IPS DF 6.9 (cell line): ENCODE data around the gene GNL1.

Experiments used
- DNase-seq: peaks from one replicate; pipeline ENCODE4 v3.0.0-alpha.2; 2013; ENCODE audit warnings: low read depth, low spot score
- H3K27ac ChIP-seq: one replicate; pipeline ENCODE4 v1.5.1; 2013; ENCODE audit warnings: low read length, control low read depth
- H3K27me3 ChIP-seq: 2 replicates; pipeline ENCODE4 v1.6.1; 2013; ENCODE audit warnings: mild to moderate bottlenecking, low read length; ENCODE audit not compliant: control insufficient read depth, insufficient read depth
- H3K36me3 ChIP-seq: 2 replicates; pipeline ENCODE4 v1.6.1; 2013; ENCODE audit warnings: low read length; ENCODE audit not compliant: control insufficient read depth, insufficient read depth
- H3K4me1 ChIP-seq: 2 replicates; pipeline ENCODE4 v1.6.1; 2013; ENCODE audit warnings: low read length; ENCODE audit not compliant: control insufficient read depth, insufficient read depth
- H3K4me3 ChIP-seq: 2 replicates; pipeline ENCODE4 v1.5.1; 2013; ENCODE audit warnings: mild to moderate bottlenecking, low read length
- H3K9me3 ChIP-seq: 2 replicates; pipeline ENCODE4 v1.6.1; 2013; ENCODE audit warnings: low read length, inconsistent platforms; ENCODE audit not compliant: control insufficient read depth, insufficient read depth
- WGBS: extraction: QIAGEN DNeasy Blood & Tissue Kit; methylation state at CpG from one replicate; pipeline ENCODE4 v1.1.7; 2013; ENCODE audit warnings: mixed read lengths, missing lambda C conversion rate; ENCODE audit not compliant: insufficient read length, insufficient coverage; 5-methylcytosine and 5-hydroxymethylcytosine counted together

The GNL1 gene

GRCh38 chr6:30554404-30554803, 1.9 kb downstream of the GNL1 start:
- H3K27me3 ChIP-seq = no peaks in the 10 kb centered on the region
- no peaks in the 10 kb centered on the region for H3K9me3 ChIP-seq
- H3K4me1 ChIP-seq = no peaks in the 10 kb centered on the region
- no CpG with 5 or more reads among the region's 4 CpGs for WGBS
- H3K27ac ChIP-seq = no peak overlapping the region
- H3K4me3 ChIP-seq = no peak overlapping the region
- H3K36me3 ChIP-seq = peaks cover 16% of the 10 kb centered on the region; the same call in 1 of the 2 replicates
- DNase-seq = no peak

- no peaks in the 10 kb centered on the region for H3K4me1 ChIP-seq
- peaks cover 27% of the 10 kb centered on the region for H3K36me3 ChIP-seq
- H3K4me3 ChIP-seq = no peak overlapping the region
- no peaks in the 10 kb centered on the region for H3K9me3 ChIP-seq
- no CpG with 5 or more reads among the region's 2 CpGs for WGBS
- H3K27ac ChIP-seq = no peak overlapping the region
- no peak for DNase-seq
- no peaks in the 10 kb centered on the region for H3K27me3 ChIP-seq
Measured at GRCh38 chr6:30548375-30548774, 7.9 kb downstream of the GNL1 start.

- Histone ChIP-seq H3K4me3 (no peak overlapping the region), H3K36me3 (peaks cover 18% of the 10 kb centered on the region), H3K4me1 (no peaks in the 10 kb centered on the region), H3K27me3 (no peaks in the 10 kb centered on the region), H3K27ac (no peak overlapping the region), H3K9me3 (no peaks in the 10 kb centered on the region)
- no peak for DNase-seq
- WGBS = no CpG with 5 or more reads among the region's 6 CpGs
Measured at GRCh38 chr6:30547454-30547853, 8.8 kb downstream of the GNL1 start.

GRCh38 chr6:30544666-30545272, 11.5 kb downstream of the GNL1 start:
- H3K27ac ChIP-seq = no peak overlapping the region
- peaks cover 14% of the 10 kb centered on the region for H3K36me3 ChIP-seq
- no peak for DNase-seq
- H3K9me3 ChIP-seq = no peaks in the 10 kb centered on the region
- no peak overlapping the region for H3K4me3 ChIP-seq
- H3K27me3 ChIP-seq = no peaks in the 10 kb centered on the region
- H3K4me1 ChIP-seq = no peaks in the 10 kb centered on the region
- WGBS = 100% methylated on average over 1 of the region's 6 CpGs

- no CpG with 5 or more reads among the region's 3 CpGs for WGBS
- no peak for DNase-seq
- Histone ChIP-seq H3K4me1 (no peaks in the 10 kb centered on the region), H3K9me3 (no peaks in the 10 kb centered on the region), H3K27ac (no peak overlapping the region), H3K36me3 (peaks cover 11% of the 10 kb centered on the region), H3K27me3 (no peaks in the 10 kb centered on the region), H3K4me3 (no peak overlapping the region)
Measured at GRCh38 chr6:30543821-30544220, 12.5 kb downstream of the GNL1 start.

GRCh38 chr6:30542915-30543314, 13.4 kb downstream of the GNL1 start:
- H3K9me3 ChIP-seq = no peaks in the 10 kb centered on the region
- H3K4me3 ChIP-seq = no peak overlapping the region
- H3K27ac ChIP-seq = no peak overlapping the region
- peaks cover 8% of the 10 kb centered on the region for H3K36me3 ChIP-seq
- no peaks in the 10 kb centered on the region for H3K4me1 ChIP-seq
- H3K27me3 ChIP-seq = no peaks in the 10 kb centered on the region
- DNase-seq = no peak
- no CpG with 5 or more reads among the region's 1 CpG for WGBS

- 100% methylated on average over 1 of the region's 4 CpGs for WGBS
- Histone ChIP-seq H3K27me3 (no peaks in the 10 kb centered on the region), H3K4me1 (no peaks in the 10 kb centered on the region), H3K36me3 (peaks cover 8% of the 10 kb centered on the region), H3K27ac (no peak overlapping the region), H3K9me3 (no peaks in the 10 kb centered on the region), H3K4me3 (no peak overlapping the region)
- no peak for DNase-seq
Measured at GRCh38 chr6:30542404-30542725, 13.9 kb downstream of the GNL1 start.

GRCh38 chr6:30541515-30542403, 14.5 kb downstream of the GNL1 start:
- no CpG with 5 or more reads among the region's 23 CpGs for WGBS
- Histone ChIP-seq H3K27me3 (no peaks in the 10 kb centered on the region), H3K27ac (no peak overlapping the region), H3K36me3 (peaks cover 3% of the 10 kb centered on the region), H3K4me3 (peak overlapping the region; percentile 45; the same call in 1 of the 2 replicates), H3K4me1 (no peaks in the 10 kb centered on the region), H3K9me3 (no peaks in the 10 kb centered on the region)
- no peak for DNase-seq

GRCh38 chr6:30537931-30538330, 18.4 kb downstream of the GNL1 start:
- no peaks in the 10 kb centered on the region for H3K27me3 ChIP-seq
- no peak overlapping the region for H3K27ac ChIP-seq
- H3K36me3 ChIP-seq = no peaks in the 10 kb centered on the region
- no peaks in the 10 kb centered on the region for H3K9me3 ChIP-seq
- DNase-seq = no peak
- no CpG with 5 or more reads among the region's 3 CpGs for WGBS
- H3K4me1 ChIP-seq = no peaks in the 10 kb centered on the region
- no peak overlapping the region for H3K4me3 ChIP-seq

- H3K4me3 ChIP-seq = no peak overlapping the region
- H3K4me1 ChIP-seq = no peaks in the 10 kb centered on the region
- H3K27ac ChIP-seq = no peak overlapping the region
- H3K9me3 ChIP-seq = no peaks in the 10 kb centered on the region
- H3K27me3 ChIP-seq = no peaks in the 10 kb centered on the region
- H3K36me3 ChIP-seq = no peaks in the 10 kb centered on the region
- no peak for DNase-seq
- no CpG with 5 or more reads among the region's 15 CpGs for WGBS
Measured at GRCh38 chr6:30533460-30534294, 22.6 kb downstream of the GNL1 start.
